CD4-positive, CD25-positive, alpha-beta regulatory T cell (primary cell): ENCODE measurements around the gene SLC41A3. TPM values are rescaled to one million over a fixed set of nuclear protein-coding genes. Genes with fewer than 3 reads are reported as not detected.
"Not testable (repeated sequence)": the region's sequence is repeated elsewhere in the genome, so short reads cannot be mapped to it uniquely, and the experiment has no call there.

Source experiments
- ATAC-seq, 2 donors: fragments of 150-1000 bp; cut with Tn5 transposase; one replicate each; pipeline ENCODE4 v1.10.0; 2021; ENCODE audit warnings: low read depth in 2 of 2, moderate number of reproducible peaks in 2 of 2, moderate library complexity in 1 of 2
- DNase-seq, 3 donors: peaks; one replicate each; pipeline versions ENCODE4 v3.0.0 to v3.0.0-alpha.2; 2012 to 2022; ENCODE audit warnings: mixed read lengths in 1 of 3
- H3K27ac ChIP-seq: one replicate; pipeline ENCODE4 v1.7.0; 2013; ENCODE audit warnings: mild to moderate bottlenecking, low read length; ENCODE audit not compliant: insufficient read depth, poor library complexity, severe bottlenecking
- H3K27me3 ChIP-seq: one replicate; pipeline ENCODE4 v1.7.0; 2013; ENCODE audit warnings: low read length; ENCODE audit not compliant: control insufficient read depth, insufficient read depth
- H3K36me3 ChIP-seq: one replicate; pipeline ENCODE4 v1.7.0; 2013; ENCODE audit warnings: mild to moderate bottlenecking, low read length, moderate library complexity; ENCODE audit not compliant: control insufficient read depth, insufficient read depth
- H3K4me1 ChIP-seq: 2 replicates; pipeline ENCODE4 v1.7.0; 2013; ENCODE audit warnings: mild to moderate bottlenecking, low read length; ENCODE audit not compliant: insufficient read depth, control insufficient read depth, poor library complexity, severe bottlenecking
- H3K4me3 ChIP-seq: one replicate; pipeline ENCODE4 v1.7.0; 2013; ENCODE audit warnings: low read depth, mild to moderate bottlenecking, low read length, moderate library complexity
- H3K9me3 ChIP-seq, 2 experiments: 1 replicate in 1 of 2; 2 replicates in 1 of 2; pipeline ENCODE4 v1.7.0; 2013; ENCODE audit warnings: low read length in 2 of 2, mild to moderate bottlenecking in 1 of 2, moderate library complexity in 1 of 2; ENCODE audit not compliant: control insufficient read depth in 2 of 2
- H3K27ac Mint-ChIP-seq, 3 donors: one replicate each; pipeline ENCODE4 v1.8.0; 2020 to 2022; ENCODE audit warnings: mild to moderate bottlenecking in 3 of 3, mixed read lengths in 3 of 3, moderate library complexity in 2 of 3
- H3K27me3 Mint-ChIP-seq: one replicate; pipeline ENCODE4 v1.8.0; 2022; ENCODE audit warnings: mild to moderate bottlenecking, mixed read lengths
- H3K36me3 Mint-ChIP-seq: one replicate; pipeline ENCODE4 v1.8.0; 2020; ENCODE audit warnings: mixed read lengths
- H3K4me1 Mint-ChIP-seq, 4 donors: one replicate each; pipeline ENCODE4 v1.8.0; 2020 to 2022; ENCODE audit warnings: mixed read lengths in 4 of 4, mild to moderate bottlenecking in 1 of 4
- H3K4me3 Mint-ChIP-seq, 4 donors: one replicate each; pipeline ENCODE4 v1.8.0; 2020 to 2022; ENCODE audit warnings: mild to moderate bottlenecking in 4 of 4, mixed read lengths in 4 of 4, moderate library complexity in 3 of 4
- H3K9me3 Mint-ChIP-seq, 7 donors: one replicate each; pipeline ENCODE4 v1.8.0; 2020 to 2022; ENCODE audit warnings: mixed read lengths in 7 of 7, mild to moderate bottlenecking in 3 of 7, moderate library complexity in 2 of 7
- polyA plus RNA-seq, 4 donors: library from polyadenylated mRNA; unstranded; fragments of 300-500 nt; fragmentation: Illumina TruSeq; gene quantifications; one replicate each; pipeline ENCODE4 v1.2.3, GENCODE V29; 2021
- total RNA-seq: library from RNA; stranded (reverse); gene quantifications from one replicate; pipeline ENCODE4 v1.2.3, GENCODE V29; 2022

Gene SLC41A3
- total and polyA plus RNA-seq, 5 donors from 2014 or later, result 31.2 to 51.3 (median 40.3) TPM

DNA sequence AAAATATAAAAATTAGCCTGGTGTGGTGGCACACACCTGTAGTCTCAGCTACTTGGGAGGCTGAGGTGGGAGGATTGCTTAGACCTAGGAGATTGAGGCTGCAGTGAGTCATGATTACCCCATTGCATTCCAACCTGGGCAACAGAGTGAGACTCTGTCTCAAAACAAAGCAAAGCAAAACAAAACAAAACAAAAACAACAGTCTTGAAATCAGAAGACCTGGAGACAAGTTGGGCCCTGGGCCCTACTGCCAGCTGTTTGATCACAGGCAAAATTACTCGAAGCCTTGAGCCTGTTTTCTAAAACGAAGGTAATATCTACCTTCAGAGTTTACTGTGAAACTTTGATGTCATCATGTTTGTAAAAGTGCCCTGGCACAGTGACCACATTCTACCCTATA lies 115.8 kb downstream of the SLC41A3 start:
- not testable (repeated sequence) for H3K27ac ChIP-seq, H3K4me3 ChIP-seq, H3K4me1 Mint-ChIP-seq, H3K27ac Mint-ChIP-seq, H3K36me3 Mint-ChIP-seq, H3K9me3 Mint-ChIP-seq, DNase-seq, H3K9me3 ChIP-seq, H3K4me1 ChIP-seq, ATAC-seq, H3K36me3 ChIP-seq
- peak overlapping the region in 2 of 4 donors; percentile 18 to 58 for H3K4me3 Mint-ChIP-seq
- peaks cover 15% of the 10 kb centered on the region for H3K27me3 ChIP-seq
- H3K27me3 Mint-ChIP-seq, result peaks cover 34% of the 10 kb centered on the region

DNA sequence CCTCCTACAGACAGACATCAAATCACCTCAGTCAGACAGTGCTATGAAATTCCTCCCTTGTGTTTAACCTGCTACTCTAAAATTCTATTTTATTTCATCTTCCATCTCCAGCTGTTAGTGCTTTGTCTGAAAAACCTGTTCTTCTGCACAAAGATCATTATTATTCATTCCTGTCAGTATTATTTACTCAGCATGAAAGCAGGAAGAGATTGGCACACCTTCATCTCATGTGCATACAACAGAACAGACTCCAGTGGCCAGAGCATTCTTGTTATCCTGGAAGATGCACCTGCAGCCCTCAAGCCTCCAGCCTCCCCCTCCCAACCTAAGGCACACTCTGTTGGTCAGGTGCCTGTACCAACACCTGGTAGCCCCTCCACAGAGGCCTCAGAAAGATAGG lies 116.8 kb downstream of the SLC41A3 start:
- Histone ChIP-seq H3K4me1 (peaks cover 6% of the 10 kb centered on the region), H3K4me3 (no peak overlapping the region), H3K9me3 (no peaks in the 10 kb centered on the region), H3K27ac (no peak overlapping the region), H3K27me3 (peaks cover 16% of the 10 kb centered on the region), H3K36me3 (no peaks in the 10 kb centered on the region)
- Mint-ChIP-seq H3K9me3 (peaks cover 0 to under 1% (median 0%) of the 10 kb centered on the region in 7 donors), H3K4me3 (no peak overlapping the region), H3K27me3 (peaks cover 30% of the 10 kb centered on the region), H3K36me3 (no peaks in the 10 kb centered on the region), H3K4me1 (peaks cover 0 to 4% (median 3%) of the 10 kb centered on the region in 4 donors), H3K27ac (no peak overlapping the region)
- no peak for DNase-seq
- no peak for ATAC-seq

DNA sequence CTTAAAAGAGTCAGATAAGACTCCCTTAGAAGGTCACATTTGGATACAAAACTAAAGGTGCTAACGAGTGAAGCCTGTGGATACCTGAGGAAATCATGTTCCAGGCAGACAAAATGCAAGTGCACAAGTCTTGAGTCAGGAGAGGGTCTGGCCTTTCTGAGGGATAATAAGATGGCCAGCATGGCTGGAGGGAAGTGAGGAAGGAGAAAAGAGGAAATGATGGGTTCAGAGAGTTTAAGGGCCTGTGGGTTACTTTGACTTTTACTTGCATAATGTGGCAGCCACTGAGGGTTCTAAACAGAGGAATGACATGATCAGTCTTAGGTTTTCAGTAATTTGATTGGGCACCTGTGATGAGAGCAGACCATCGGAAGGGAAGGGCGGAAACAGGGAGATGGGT lies 118.4 kb downstream of the SLC41A3 start:
- Mint-ChIP-seq H3K27me3 (peaks cover 16% of the 10 kb centered on the region), H3K27ac (no peak overlapping the region), H3K4me3 (no peak overlapping the region), H3K36me3 (no peaks in the 10 kb centered on the region), H3K4me1 (no peaks in the 10 kb centered on the region), H3K9me3 (peaks cover 0 to 2% (median 0%) of the 10 kb centered on the region in 7 donors)
- Histone ChIP-seq H3K4me3 (no peak overlapping the region), H3K9me3 (no peaks in the 10 kb centered on the region), H3K4me1 (no peaks in the 10 kb centered on the region), H3K27ac (no peak overlapping the region), H3K36me3 (no peaks in the 10 kb centered on the region), H3K27me3 (peaks cover 11% of the 10 kb centered on the region)
- DNase-seq, result no peak
- no peak for ATAC-seq

DNA sequence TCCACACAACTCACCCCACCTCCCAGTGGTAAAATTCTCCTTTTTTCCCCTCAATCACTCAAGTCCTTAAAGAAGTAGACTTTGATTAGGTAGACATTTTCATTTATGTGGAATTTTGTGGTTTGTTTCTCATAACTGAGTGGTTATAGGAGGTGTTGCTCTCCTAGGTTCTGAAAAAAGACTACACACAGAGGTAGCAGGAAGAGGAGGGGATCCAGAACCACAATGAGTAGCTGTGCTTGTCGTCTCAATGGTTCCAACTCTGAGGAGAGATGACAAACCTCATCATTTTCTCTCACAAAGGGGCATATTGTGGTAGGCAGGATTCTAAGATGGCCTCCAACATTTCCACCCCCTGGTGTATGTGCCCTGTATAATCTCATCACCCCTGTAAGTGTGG lies 120.1 kb downstream of the SLC41A3 start:
- DNase-seq, H3K27ac ChIP-seq, H3K4me3 Mint-ChIP-seq, H3K36me3 Mint-ChIP-seq, H3K9me3 ChIP-seq, ATAC-seq, H3K4me1 Mint-ChIP-seq, H3K27me3 Mint-ChIP-seq, H3K4me1 ChIP-seq, H3K4me3 ChIP-seq, H3K27ac Mint-ChIP-seq, H3K36me3 ChIP-seq, H3K27me3 ChIP-seq, H3K9me3 Mint-ChIP-seq: not testable (repeated sequence)

DNA sequence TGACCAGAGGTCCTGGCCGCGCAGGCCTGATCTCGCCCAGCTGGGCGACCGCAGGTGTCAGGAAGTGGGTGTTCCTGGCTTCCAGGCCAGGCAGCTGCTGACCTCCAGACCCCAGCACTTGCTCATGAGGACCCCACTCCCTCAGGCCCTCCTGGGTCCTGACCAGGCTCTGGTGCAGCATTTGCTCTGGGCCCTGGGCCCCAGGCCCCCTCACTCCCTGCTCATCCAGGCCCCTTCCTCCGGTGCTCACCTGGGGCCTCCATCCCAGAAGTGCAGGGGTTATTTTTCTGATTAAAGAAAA lies 122.7 kb downstream of the SLC41A3 start:
- H3K27me3 ChIP-seq, result peaks cover 6% of the 10 kb centered on the region
- Mint-ChIP-seq H3K4me1 (no peaks in the 10 kb centered on the region), H3K9me3 (peaks cover 0 to 2% (median 0%) of the 10 kb centered on the region in 7 donors), H3K27ac (no peak overlapping the region), H3K36me3 (no peaks in the 10 kb centered on the region), H3K27me3 (peaks cover 7% of the 10 kb centered on the region), H3K4me3 (no peak overlapping the region)
- no peak overlapping the region for H3K4me3 ChIP-seq
- no peaks in the 10 kb centered on the region for H3K36me3 ChIP-seq
- no peak for ATAC-seq
- H3K4me1 ChIP-seq, result no peaks in the 10 kb centered on the region
- H3K27ac ChIP-seq, result no peak overlapping the region
- no peak for DNase-seq
- H3K9me3 ChIP-seq, result no peaks in the 10 kb centered on the region

DNA sequence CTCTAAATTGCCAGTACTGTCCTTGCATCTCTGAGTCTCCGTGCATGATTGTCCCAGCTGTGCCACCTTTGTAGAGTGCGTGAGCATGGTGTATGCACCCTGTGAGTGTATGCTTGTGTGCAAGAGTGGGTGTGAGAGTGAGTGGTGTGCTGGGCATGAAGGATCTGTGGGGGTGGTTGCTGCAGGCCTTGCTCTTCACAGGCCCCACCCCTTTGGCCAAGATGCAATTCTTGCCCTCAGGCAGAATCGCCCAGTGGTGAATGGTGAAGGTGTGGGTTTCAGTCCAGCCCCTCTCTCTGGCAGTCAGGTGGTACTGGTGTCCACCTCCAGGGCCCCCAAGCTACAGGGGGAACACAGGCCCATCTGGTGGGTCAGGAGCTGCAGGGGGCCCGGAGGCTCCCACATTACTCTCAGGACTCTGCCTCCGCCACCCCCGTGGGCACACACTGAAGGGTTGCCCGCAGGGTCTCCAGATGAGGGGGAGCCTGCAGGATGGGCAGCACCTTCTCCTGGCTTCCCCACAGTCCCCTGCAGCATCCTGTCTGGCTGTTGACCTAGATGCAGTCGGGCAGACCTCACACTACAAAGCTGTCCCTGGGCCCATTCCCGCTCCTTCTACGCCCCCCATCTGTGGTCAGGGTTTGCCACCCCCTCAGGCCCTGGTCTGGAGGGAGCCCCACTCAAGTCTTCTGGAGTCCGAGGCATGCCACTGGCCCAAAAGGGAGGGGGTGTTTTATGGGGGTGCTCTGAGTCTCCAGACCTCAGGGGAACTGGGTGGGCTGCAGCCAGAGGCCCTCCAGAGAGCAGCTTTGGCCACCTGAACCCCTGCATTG lies 123.3 kb downstream of the SLC41A3 start:
- H3K27me3 Mint-ChIP-seq, result peaks cover 7% of the 10 kb centered on the region
- ATAC-seq (no peak), DNase-seq (no peak)
- Histone ChIP-seq H3K36me3 (no peaks in the 10 kb centered on the region), H3K27me3 (peaks cover 7% of the 10 kb centered on the region), H3K27ac (no peak overlapping the region), H3K4me1 (no peaks in the 10 kb centered on the region), H3K4me3 (no peak overlapping the region), H3K9me3 (no peaks in the 10 kb centered on the region)
- H3K4me1 Mint-ChIP-seq, result no peaks in the 10 kb centered on the region
- H3K27ac Mint-ChIP-seq, result peak overlapping the region in 1 of 3 donors; percentile 61
- peaks cover 0 to 2% (median 0%) of the 10 kb centered on the region in 7 donors for H3K9me3 Mint-ChIP-seq
- no peaks in the 10 kb centered on the region for H3K36me3 Mint-ChIP-seq
- no peak overlapping the region for H3K4me3 Mint-ChIP-seq

DNA sequence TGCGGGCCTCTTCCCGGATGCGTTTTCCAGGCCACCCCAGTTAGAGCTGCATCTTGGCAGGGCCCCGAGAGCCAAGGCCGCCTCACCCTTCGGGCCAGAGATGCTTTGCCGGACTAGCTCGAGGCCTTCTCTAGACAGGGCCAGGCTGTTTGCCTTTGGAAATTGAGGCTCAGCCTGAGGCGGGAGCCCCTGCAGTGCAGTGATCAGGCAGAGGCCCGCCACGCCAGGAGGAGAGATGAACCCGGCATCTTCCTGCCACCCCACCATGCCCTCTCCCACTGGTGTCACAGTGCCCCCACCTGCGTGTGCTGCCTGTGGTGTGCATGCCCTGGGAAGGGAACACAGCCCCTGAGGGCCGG lies 123.9 kb downstream of the SLC41A3 start:
- DNase-seq (no peak), ATAC-seq (no peak)
- Mint-ChIP-seq H3K27ac (no peak overlapping the region), H3K9me3 (peaks cover 0 to 2% (median 0%) of the 10 kb centered on the region in 7 donors), H3K36me3 (no peaks in the 10 kb centered on the region), H3K4me1 (no peaks in the 10 kb centered on the region), H3K27me3 (peaks cover 7% of the 10 kb centered on the region), H3K4me3 (no peak overlapping the region)
- no peaks in the 10 kb centered on the region for H3K9me3 ChIP-seq
- H3K4me3 ChIP-seq, result no peak overlapping the region
- no peaks in the 10 kb centered on the region for H3K36me3 ChIP-seq
- H3K4me1 ChIP-seq, result no peaks in the 10 kb centered on the region
- no peak overlapping the region for H3K27ac ChIP-seq
- H3K27me3 ChIP-seq, result peaks cover 7% of the 10 kb centered on the region

DNA sequence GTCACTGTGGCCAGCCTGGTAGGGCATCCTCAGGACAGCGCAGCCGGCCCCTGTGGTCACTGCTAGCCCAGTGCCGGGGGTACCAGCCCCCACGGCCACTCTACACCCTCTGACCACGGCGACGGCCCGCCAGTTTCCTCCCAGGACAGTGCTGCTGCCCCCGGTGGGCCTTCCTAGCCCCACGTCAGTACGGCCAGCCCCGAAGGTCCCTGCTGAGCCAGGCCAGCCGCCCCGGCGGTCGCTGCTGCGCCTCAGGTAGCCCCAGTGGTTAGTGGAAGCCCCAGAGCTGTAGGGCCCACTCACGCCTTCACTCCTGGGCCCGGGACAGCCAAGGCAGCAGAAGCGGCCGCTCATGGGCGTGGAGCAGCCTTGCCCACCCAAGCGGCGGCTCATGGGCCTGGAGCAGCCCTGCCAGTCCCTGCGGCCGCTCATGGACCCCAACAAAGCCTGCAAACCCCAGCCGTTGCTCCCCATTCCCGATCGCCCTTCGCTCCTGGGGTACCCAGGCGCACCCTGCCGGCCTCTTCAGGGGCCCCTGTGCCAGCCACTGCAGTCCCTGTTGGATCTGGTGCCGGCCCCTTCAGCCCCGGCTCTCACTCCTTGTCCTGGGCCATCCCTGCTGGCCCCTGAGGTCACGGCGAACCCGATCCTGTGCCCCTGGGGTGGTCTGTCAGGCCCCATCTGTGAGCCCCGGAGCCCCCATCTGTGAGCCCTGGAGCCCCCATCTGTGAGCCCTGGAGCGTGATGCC lies 124.4 kb downstream of the SLC41A3 start:
- Mint-ChIP-seq H3K9me3 (peaks cover 0 to 2% (median 0%) of the 10 kb centered on the region in 7 donors), H3K27me3 (peaks cover 11% of the 10 kb centered on the region), H3K36me3 (no peaks in the 10 kb centered on the region), H3K27ac (no peak overlapping the region), H3K4me1 (no peaks in the 10 kb centered on the region), H3K4me3 (no peak overlapping the region)
- Histone ChIP-seq H3K27ac (no peak overlapping the region), H3K4me1 (no peaks in the 10 kb centered on the region), H3K36me3 (no peaks in the 10 kb centered on the region), H3K27me3 (peaks cover 7% of the 10 kb centered on the region), H3K9me3 (no peaks in the 10 kb centered on the region), H3K4me3 (no peak overlapping the region)
- ATAC-seq (no peak), DNase-seq (no peak)
